Mucosa of descending colon (tissue), 3 donors: Measurements from ENCODE around the gene PCDHB4. TPM values are rescaled to one million over a fixed set of nuclear protein-coding genes. Genes with fewer than 3 reads are reported as not detected.
"Not testable (repeated sequence)": the region's sequence is repeated elsewhere in the genome, so short reads cannot be mapped to it uniquely, and the experiment has no call there.

ENCODE experiments used
- ATAC-seq: fragments of 200-7000 bp; cut with Tn5 transposase; one replicate; pipeline ENCODE4 v1.9.1; 2020; ENCODE audit warnings: mild to moderate bottlenecking, moderate library complexity
- DNase-seq, 3 donors: peaks; one replicate each; pipeline ENCODE4 v3.0.0-alpha.2; 2020
- H3K36me3 ChIP-seq: fragments of 200-600 bp; one replicate; pipeline ENCODE4 v1.8.0; 2021; ENCODE audit warnings: low read depth, mild to moderate bottlenecking
- H3K4me1 ChIP-seq: fragments of 200-600 bp; one replicate; pipeline ENCODE4 v1.8.0; 2021; ENCODE audit warnings: low read depth, mild to moderate bottlenecking
- H3K4me3 ChIP-seq: fragments of 200-600 bp; one replicate; pipeline ENCODE4 v1.8.0; 2021; ENCODE audit warnings: mild to moderate bottlenecking
- H3K9me3 ChIP-seq: fragments of 200-600 bp; one replicate; pipeline ENCODE4 v1.8.0; 2021; ENCODE audit warnings: mild to moderate bottlenecking
- CTCF ChIP-seq: fragments of 200-600 bp; IDR thresholded peaks from one replicate; pipeline ENCODE4 v1.8.0; 2022; ENCODE audit warnings: antibody characterized with exemption, mild to moderate bottlenecking
- intact Hi-C, 2 donors: fragments of 100-400 bp; cut with DNase I in 1 of 2; cut with micrococcal nuclease in 1 of 2; formaldehyde crosslinking; loops; one replicate each; pipeline versions ENCODE4 v1.11.0 to v1.11.1; 2022; cut with DNase I, micrococcal nuclease
- total RNA-seq, 3 donors: library from RNA; stranded (reverse); fragmentation: NEBNext Ultra II Directional in 2 of 3; extraction: Animal tissue kit (Norgen Biotek cat#: 25700) in 2 of 3; gene quantifications; one replicate each; pipeline versions ENCODE4 v1.2.1 to v1.2.4, GENCODE V29; 2021 to 2023
- donor health status: DM: no; HTN: no; CAD: no; lungs with moderate emphysema.
- donor health status: DM: no; HTN: no; CAD: no.
- donor health status: DM: no; HTN: yes; CAD: no.

The PCDHB4 gene
- total RNA-seq, 3 donors from 2014 or later: 0.35 to 3.4 (median 0.80) TPM

GRCh38 chr5:141095263-141095641 is 26.4 kb upstream of the PCDHB4 start:
- Histone ChIP-seq H3K9me3 (peaks cover 37% of the 10 kb centered on the region), H3K36me3 (no peaks in the 10 kb centered on the region), H3K4me3 (no peak overlapping the region), H3K4me1 (no peaks in the 10 kb centered on the region)
- intact Hi-C loops: no loop called here
- DNase-seq (no peak), ATAC-seq (no peak)
- no peak for TF ChIP-seq CTCF

GRCh38 chr5:141096181-141096580 is 25.4 kb upstream of the PCDHB4 start:
- H3K4me3 ChIP-seq, intact Hi-C loops, H3K4me1 ChIP-seq, DNase-seq, ATAC-seq, H3K36me3 ChIP-seq: not testable (repeated sequence)
- peaks cover 45% of the 10 kb centered on the region for H3K9me3 ChIP-seq

GRCh38 chr5:141096586-141096985 is 25.0 kb upstream of the PCDHB4 start:
- H3K4me3 ChIP-seq, intact Hi-C loops, H3K36me3 ChIP-seq, DNase-seq, ATAC-seq, H3K4me1 ChIP-seq: not testable (repeated sequence)
- H3K9me3 ChIP-seq: peaks cover 49% of the 10 kb centered on the region

GRCh38 chr5:141100243-141100805 is 21.3 kb upstream of the PCDHB4 start, which contains the start of gene PCDHB3:
Gene PCDHB3 (plus strand): TSS chr5:141100473. CDS start chr5:141100650, 177 bp downstream.
- peaks cover 37% of the 10 kb centered on the region for H3K9me3 ChIP-seq
- H3K4me3 ChIP-seq: no peak within 1 kb of the TSS
- TF ChIP-seq CTCF: no peak
- no peaks in the 10 kb centered on the region for H3K36me3 ChIP-seq
- H3K4me1 ChIP-seq: no peaks in the 10 kb centered on the region
- no peak for DNase-seq
- intact Hi-C loops: no loop called here
- no peak for ATAC-seq

- intact Hi-C loops: no loop called here
- Histone ChIP-seq H3K4me1 (no peaks in the 10 kb centered on the region), H3K9me3 (peaks cover 33% of the 10 kb centered on the region), H3K36me3 (no peaks in the 10 kb centered on the region), H3K4me3 (no peak overlapping the region)
- ATAC-seq (no peak), DNase-seq (no peak)
- no peak for TF ChIP-seq CTCF
These were observed 20.6 kb upstream of the PCDHB4 start for GRCh38 chr5:141101059-141101458.

GRCh38 chr5:141102070-141102469 is 19.5 kb upstream of the PCDHB4 start:
- H3K36me3 ChIP-seq, H3K4me1 ChIP-seq, DNase-seq, intact Hi-C loops, ATAC-seq, H3K4me3 ChIP-seq: not testable (repeated sequence)
- peaks cover 32% of the 10 kb centered on the region for H3K9me3 ChIP-seq

GRCh38 chr5:141102471-141102870 is 19.1 kb upstream of the PCDHB4 start:
- H3K4me1 ChIP-seq, ATAC-seq, intact Hi-C loops, H3K36me3 ChIP-seq, DNase-seq, H3K4me3 ChIP-seq: not testable (repeated sequence)
- peaks cover 34% of the 10 kb centered on the region for H3K9me3 ChIP-seq

GRCh38 chr5:141105350-141105749 is 16.3 kb upstream of the PCDHB4 start:
- Histone ChIP-seq H3K36me3 (no peaks in the 10 kb centered on the region), H3K9me3 (peaks cover 50% of the 10 kb centered on the region), H3K4me3 (no peak overlapping the region), H3K4me1 (no peaks in the 10 kb centered on the region)
- TF ChIP-seq CTCF: no peak
- ATAC-seq (no peak), DNase-seq (no peak)
- intact Hi-C loops: no loop called here
